HG03103 (cell line): ENCODE results near the gene UFC1.
"Not testable (repeated sequence)": the region's sequence is repeated elsewhere in the genome, so short reads cannot be mapped to it uniquely, and the experiment has no call there.

Experiments
- ATAC-seq: cut with Tn5 transposase; IDR thresholded peaks from one replicate; pipeline ENCODE4 v1.9.1; 2021; ENCODE audit warnings: low read depth; ENCODE audit not compliant: unreplicated experiment

Gene UFC1

GRCh38 chr1:161153682-161154337 is at the start of gene UFC1:
UFC1 (plus strand) TSS chr1:161153978; CDS start chr1:161153998, 20 bp downstream.
- peak; percentile 75 for ATAC-seq

- no peak for ATAC-seq
Measured at GRCh38 chr1:161106431-161106830, 47.3 kb upstream of the UFC1 start.

DNA sequence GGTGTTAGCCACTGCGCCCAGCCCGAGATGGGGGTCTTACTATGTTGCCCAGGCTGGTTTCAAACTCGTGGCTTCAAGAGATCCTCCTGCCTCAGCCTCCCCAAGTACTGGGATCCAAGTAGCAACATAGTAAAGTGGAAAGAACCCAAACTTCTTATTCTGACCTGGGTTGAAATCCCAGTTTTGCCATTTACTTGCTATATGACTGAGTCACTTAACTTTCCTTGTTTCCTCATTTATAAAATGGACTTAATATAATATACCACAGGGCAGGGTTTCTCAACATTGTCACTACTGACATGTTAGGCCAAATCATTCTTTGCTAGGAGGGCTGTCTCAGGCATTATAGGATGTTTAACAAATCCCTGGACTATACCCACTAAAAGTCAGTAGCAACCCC is 42.7 kb upstream of the UFC1 start:
- ATAC-seq = no peak

GRCh38 chr1:161111527-161111926 is 42.3 kb upstream of the UFC1 start:
- ATAC-seq = no peak

GRCh38 chr1:161113915-161114314 is 39.9 kb upstream of the UFC1 start:
- no peak for ATAC-seq

DNA sequence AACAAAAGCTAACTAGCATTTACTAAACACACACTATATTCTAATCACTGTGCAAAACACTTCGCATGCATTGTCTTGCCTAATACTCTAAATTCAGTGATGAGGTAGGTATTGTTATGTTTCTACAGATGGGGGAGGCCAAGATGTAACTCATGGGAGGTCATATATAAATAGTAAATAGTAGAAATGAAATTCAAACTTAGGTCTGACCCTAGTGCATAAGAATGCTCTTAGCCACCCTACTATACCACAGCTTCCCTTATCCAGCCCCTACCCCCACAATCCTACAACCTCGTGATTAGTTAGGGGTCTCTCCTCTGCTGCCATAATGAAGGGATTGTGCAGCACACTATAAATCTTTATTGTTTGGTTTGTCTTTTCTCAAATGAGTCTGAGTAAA is 39.2 kb upstream of the UFC1 start:
- ATAC-seq = no peak

- no peak for ATAC-seq
Measured at GRCh38 chr1:161115132-161115711, 38.6 kb upstream of the UFC1 start.

- ATAC-seq = not testable (repeated sequence)
Measured at GRCh38 chr1:161115961-161116360, 37.8 kb upstream of the UFC1 start.

- ATAC-seq = peak; percentile 71
Measured at GRCh38 chr1:161117759-161118581, 35.8 kb upstream of the UFC1 start, which contains the start of the genes NIT1 and PFDN2. NIT1 (plus strand) TSS chr1:161118105; CDS start chr1:161118177, 72 bp downstream. PFDN2 (minus strand) TSS chr1:161118037; CDS start chr1:161118026, 11 bp downstream.

GRCh38 chr1:161119092-161119903 is 34.5 kb upstream of the UFC1 start:
- no peak for ATAC-seq

DNA sequence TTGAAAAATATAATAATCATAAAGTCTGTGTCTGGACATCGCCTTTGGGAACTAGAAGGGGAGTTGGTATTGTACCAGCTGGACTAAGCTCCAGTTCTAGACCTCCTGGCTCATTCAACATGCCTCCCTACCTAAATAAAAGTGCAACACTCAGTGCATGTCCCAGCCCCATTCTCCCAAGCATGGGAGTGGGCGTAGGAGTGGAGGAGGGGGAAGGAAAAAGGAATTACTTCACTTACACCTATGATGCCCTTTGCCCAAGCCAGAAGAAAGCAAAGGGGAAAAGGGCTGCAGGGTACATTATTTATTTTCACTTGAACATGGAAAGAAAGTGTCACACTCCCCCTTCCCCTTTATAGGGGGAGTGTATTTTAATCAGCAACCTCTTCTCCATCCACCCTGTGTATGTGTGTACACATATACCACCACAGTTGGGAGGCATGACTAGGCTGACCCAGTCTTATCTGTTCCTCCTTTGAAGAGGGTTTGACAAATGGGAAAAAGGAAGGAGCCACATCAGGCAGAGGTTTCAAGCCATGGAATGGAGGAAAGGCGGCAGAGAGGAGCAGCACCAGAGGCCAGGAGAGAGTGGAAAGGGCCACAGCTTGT is 32.6 kb upstream of the UFC1 start:
- ATAC-seq = no peak

GRCh38 chr1:161121834-161122233 is 31.9 kb upstream of the UFC1 start:
- no peak for ATAC-seq

DNA sequence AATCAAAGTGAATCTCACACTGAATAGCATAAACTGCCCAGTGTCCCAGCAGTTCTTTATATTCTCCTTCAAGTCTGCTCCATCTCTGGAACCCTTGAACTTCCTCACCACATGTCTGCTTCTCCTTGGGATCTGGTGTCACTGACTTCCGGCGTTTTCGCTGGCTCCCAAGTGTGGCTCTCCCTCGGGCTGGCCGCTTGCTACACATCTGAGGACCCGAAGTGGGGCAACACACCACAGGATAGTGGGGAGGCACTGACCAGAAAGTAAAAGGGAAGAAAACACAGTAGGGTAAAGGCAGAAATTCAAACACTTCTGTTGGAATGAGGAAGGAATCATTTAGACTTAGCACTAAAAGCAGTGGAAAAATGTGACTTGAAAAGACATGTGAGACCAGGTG is 30.8 kb upstream of the UFC1 start:
- no peak for ATAC-seq

GRCh38 chr1:161127649-161128048 is 26.1 kb upstream of the UFC1 start:
- no peak for ATAC-seq

GRCh38 chr1:161128591-161129420 is 25.0 kb upstream of the UFC1 start:
- no peak for ATAC-seq

DNA sequence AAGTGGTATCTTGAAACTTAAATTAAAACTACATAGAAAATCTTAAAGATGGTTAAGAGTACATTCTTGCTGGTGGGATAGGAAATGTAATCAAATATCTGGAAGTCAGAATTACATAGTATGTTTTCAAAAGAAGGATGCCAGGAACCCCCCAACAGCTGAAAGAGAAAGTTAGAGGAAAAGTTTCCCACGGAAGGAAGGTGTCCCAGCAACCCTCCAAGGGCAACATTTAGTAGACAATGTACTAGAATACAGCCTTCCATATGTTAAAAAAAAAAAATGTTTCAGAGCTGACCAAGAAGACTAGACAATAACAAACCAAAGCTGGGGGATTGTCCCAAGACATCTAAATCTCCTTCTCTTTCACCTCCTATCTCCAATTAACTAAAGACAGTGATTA is 23.5 kb upstream of the UFC1 start:
- no peak for ATAC-seq

- no peak for ATAC-seq
Measured at GRCh38 chr1:161131523-161132409, 22.0 kb upstream of the UFC1 start.
